Activated CD4-positive, alpha-beta T cell treated with anti-CD3 and anti-CD28 coated beads, Interleukin-2, amount 10 ng/mL, durations not matched to agents 7 days and 5 days (primary cell): ENCODE measurements around the gene OSBPL5. TPM values are rescaled to one million over a fixed set of nuclear protein-coding genes. Genes with fewer than 3 reads are reported as not detected.

Experiments used
- CTCF ChIA-PET: fragments of 350-600 bp; sonication (Branson Sonifier 250); formaldehyde crosslinking; loops from one replicate; lab custom pipeline; 2021; ENCODE audit warnings: antibody characterized with exemption; lab: Charles Lee
- POLR2A ChIA-PET: fragments of 350-600 bp; sonication (Branson Sonifier 250); formaldehyde crosslinking; loops from one replicate; lab custom pipeline; 2021; ENCODE audit warnings: antibody characterized with exemption; lab: Charles Lee
- DNase-seq: peaks from one replicate; pipeline ENCODE4 v3.0.0-alpha.2; 2020
- H3K27ac Mint-ChIP-seq: one replicate; pipeline ENCODE4 v1.8.0; 2021; ENCODE audit warnings: mild to moderate bottlenecking, moderate library complexity, mixed read lengths
- H3K27me3 Mint-ChIP-seq: one replicate; pipeline ENCODE4 v1.8.0; 2021; ENCODE audit warnings: mixed read lengths
- H3K36me3 Mint-ChIP-seq: one replicate; pipeline ENCODE4 v1.8.0; 2021; ENCODE audit warnings: low read depth, mixed read lengths
- H3K4me1 Mint-ChIP-seq: one replicate; pipeline ENCODE4 v1.8.0; 2021; ENCODE audit warnings: mixed read lengths
- H3K4me3 Mint-ChIP-seq: one replicate; pipeline ENCODE4 v1.8.0; 2021; ENCODE audit warnings: mild to moderate bottlenecking, moderate library complexity, mixed read lengths
- H3K9me3 Mint-ChIP-seq: one replicate; pipeline ENCODE4 v1.8.0; 2021; ENCODE audit warnings: mixed read lengths
- total RNA-seq, 2 experiments: library from RNA; stranded (reverse); gene quantifications; one replicate each; pipeline ENCODE4 v1.2.3, GENCODE V29; 2021

Gene OSBPL5
- total RNA-seq, 2 experiments from 2014 or later: 9.6 to 12.0 TPM

- no peak for DNase-seq
- no peaks in the 10 kb centered on the region for H3K9me3 Mint-ChIP-seq
- POLR2A ChIA-PET: no interaction called here
- CTCF ChIA-PET: no interaction called here
- H3K4me3 Mint-ChIP-seq: no peak overlapping the region
- no peak overlapping the region for H3K27ac Mint-ChIP-seq
- no peaks in the 10 kb centered on the region for H3K4me1 Mint-ChIP-seq
- H3K36me3 Mint-ChIP-seq: no peaks in the 10 kb centered on the region
- H3K27me3 Mint-ChIP-seq: no peaks in the 10 kb centered on the region
Measured at GRCh38 chr11:3143136-3143880, 21.8 kb downstream of the OSBPL5 start.

GRCh38 chr11:3140291-3140603 lies 24.9 kb downstream of the OSBPL5 start:
- Mint-ChIP-seq H3K27me3 (no peaks in the 10 kb centered on the region), H3K4me1 (no peaks in the 10 kb centered on the region), H3K4me3 (no peak overlapping the region), H3K36me3 (no peaks in the 10 kb centered on the region), H3K9me3 (no peaks in the 10 kb centered on the region), H3K27ac (no peak overlapping the region)
- ChIA-PET POLR2A (no interaction called here), CTCF (interaction anchor here (1.6 kb wide), 1 partner anchor 9 kb away, joined by 3 read pairs; no protein-coding TSS in a partner anchor)
- no peak for DNase-seq

GRCh38 chr11:3139481-3140290 lies 25.4 kb downstream of the OSBPL5 start:
- no peaks in the 10 kb centered on the region for H3K27me3 Mint-ChIP-seq
- ChIA-PET POLR2A (no interaction called here), CTCF (interaction anchor here (1.6 kb wide), 1 partner anchor 10 kb away, joined by 3 read pairs; no protein-coding TSS in a partner anchor)
- H3K36me3 Mint-ChIP-seq: no peaks in the 10 kb centered on the region
- no peak overlapping the region for H3K27ac Mint-ChIP-seq
- no peak overlapping the region for H3K4me3 Mint-ChIP-seq
- H3K9me3 Mint-ChIP-seq: no peaks in the 10 kb centered on the region
- DNase-seq: no peak
- no peaks in the 10 kb centered on the region for H3K4me1 Mint-ChIP-seq

GRCh38 chr11:3139086-3139440 lies 26.0 kb downstream of the OSBPL5 start:
- no peaks in the 10 kb centered on the region for H3K4me1 Mint-ChIP-seq
- no peak overlapping the region for H3K4me3 Mint-ChIP-seq
- no peaks in the 10 kb centered on the region for H3K9me3 Mint-ChIP-seq
- no peaks in the 10 kb centered on the region for H3K36me3 Mint-ChIP-seq
- no peak for DNase-seq
- H3K27ac Mint-ChIP-seq: no peak overlapping the region
- H3K27me3 Mint-ChIP-seq: no peaks in the 10 kb centered on the region
- ChIA-PET POLR2A (no interaction called here), CTCF (interaction anchor here (1.6 kb wide), 1 partner anchor 10 kb away, joined by 3 read pairs; no protein-coding TSS in a partner anchor)

- no peaks in the 10 kb centered on the region for H3K36me3 Mint-ChIP-seq
Measured at GRCh38 chr11:3138178-3139085, 26.7 kb downstream of the OSBPL5 start.

GRCh38 chr11:3137486-3138177 lies 27.5 kb downstream of the OSBPL5 start:
- CTCF ChIA-PET: no interaction called here
- no peak overlapping the region for H3K4me3 Mint-ChIP-seq
- no peak overlapping the region for H3K27ac Mint-ChIP-seq
- H3K9me3 Mint-ChIP-seq: no peaks in the 10 kb centered on the region
- H3K4me1 Mint-ChIP-seq: no peaks in the 10 kb centered on the region
- no peaks in the 10 kb centered on the region for H3K36me3 Mint-ChIP-seq
- DNase-seq: no peak
- no peaks in the 10 kb centered on the region for H3K27me3 Mint-ChIP-seq
- POLR2A ChIA-PET: no interaction called here

More at GRCh38 chr11:3138178-3139085, 26.7 kb downstream of the OSBPL5 start:
- H3K4me3 Mint-ChIP-seq: no peak overlapping the region
- no peaks in the 10 kb centered on the region for H3K9me3 Mint-ChIP-seq
- no peaks in the 10 kb centered on the region for H3K27me3 Mint-ChIP-seq
- ChIA-PET CTCF (interaction anchor here (1.6 kb wide), 1 partner anchor 11 kb away, joined by 3 read pairs; no protein-coding TSS in a partner anchor), POLR2A (no interaction called here)
- DNase-seq: no peak
- H3K27ac Mint-ChIP-seq: no peak overlapping the region
- H3K4me1 Mint-ChIP-seq: no peaks in the 10 kb centered on the region

GRCh38 chr11:3136546-3137455 lies 28.3 kb downstream of the OSBPL5 start:
- H3K4me3 Mint-ChIP-seq: no peak overlapping the region
- H3K27ac Mint-ChIP-seq: no peak overlapping the region
- DNase-seq: no peak
- ChIA-PET CTCF (no interaction called here), POLR2A (no interaction called here)
- no peaks in the 10 kb centered on the region for H3K27me3 Mint-ChIP-seq
- no peaks in the 10 kb centered on the region for H3K36me3 Mint-ChIP-seq
- no peaks in the 10 kb centered on the region for H3K4me1 Mint-ChIP-seq
- H3K9me3 Mint-ChIP-seq: no peaks in the 10 kb centered on the region

GRCh38 chr11:3135481-3136440 lies 29.3 kb downstream of the OSBPL5 start:
- no peak for DNase-seq
- Mint-ChIP-seq H3K4me3 (no peak overlapping the region), H3K36me3 (no peaks in the 10 kb centered on the region), H3K4me1 (no peaks in the 10 kb centered on the region), H3K9me3 (no peaks in the 10 kb centered on the region), H3K27ac (no peak overlapping the region), H3K27me3 (no peaks in the 10 kb centered on the region)
- POLR2A ChIA-PET: no interaction called here
- CTCF ChIA-PET: no interaction called here

- no peak overlapping the region for H3K4me3 Mint-ChIP-seq
- H3K27me3 Mint-ChIP-seq: no peaks in the 10 kb centered on the region
- no peaks in the 10 kb centered on the region for H3K36me3 Mint-ChIP-seq
- ChIA-PET CTCF (interaction anchor here (0.6 kb wide), 1 partner anchor 45 kb away, joined by 3 read pairs; no protein-coding TSS in a partner anchor), POLR2A (interaction anchor here (0.6 kb wide), 1 partner anchor 21 kb away, joined by 3 read pairs; no protein-coding TSS in a partner anchor)
- no peak for DNase-seq
- no peaks in the 10 kb centered on the region for H3K4me1 Mint-ChIP-seq
- no peaks in the 10 kb centered on the region for H3K9me3 Mint-ChIP-seq
- no peak overlapping the region for H3K27ac Mint-ChIP-seq
Measured at GRCh38 chr11:3134651-3135480, 30.2 kb downstream of the OSBPL5 start.

GRCh38 chr11:3134218-3134621 lies 30.9 kb downstream of the OSBPL5 start:
- H3K9me3 Mint-ChIP-seq: no peaks in the 10 kb centered on the region
- CTCF ChIA-PET: interaction anchor here (0.6 kb wide), 1 partner anchor 44 kb away, joined by 3 read pairs; no protein-coding TSS in a partner anchor
- H3K27ac Mint-ChIP-seq: no peak overlapping the region
- POLR2A ChIA-PET: no interaction called here
- H3K4me3 Mint-ChIP-seq: no peak overlapping the region
- H3K36me3 Mint-ChIP-seq: no peaks in the 10 kb centered on the region
- H3K4me1 Mint-ChIP-seq: no peaks in the 10 kb centered on the region
- no peak for DNase-seq
- no peaks in the 10 kb centered on the region for H3K27me3 Mint-ChIP-seq
